ENCODE data around the gene CCL15. TPM values are rescaled to one million over a fixed set of nuclear protein-coding genes. Genes with fewer than 3 reads are reported as not detected.

Gene CCL15
- total and polyA plus RNA-seq, 4 experiments from 2014 or later, result not detected

Other genes starting within 250 kb of the CCL15 start
- gene GAS2L2, start 248.3 kb downstream of the CCL15 start, total RNA-seq, result under 1 TPM in 1 of 2 experiments, not detected in 1; 0.26 TPM
- under 1 TPM in 1 of 2 donors, not detected in 1; 0.13 TPM for gene GAS2L2, start 248.3 kb downstream of the CCL15 start, polyA plus RNA-seq
- gene C17orf50, start 240.7 kb downstream of the CCL15 start, total RNA-seq, result not detected
- gene C17orf50, start 240.7 kb downstream of the CCL15 start, polyA plus RNA-seq, result not detected
- gene MMP28, start 205.9 kb downstream of the CCL15 start, total RNA-seq, result under 1 TPM; 0.64 to 0.96 TPM
- under 1 TPM in 1 of 2 donors, not detected in 1; 0.23 TPM for gene MMP28, start 205.9 kb downstream of the CCL15 start, polyA plus RNA-seq
- 100 to 1,000 TPM; 232 to 242 TPM for gene TAF15, start 192.1 kb downstream of the CCL15 start, total RNA-seq
- 10 to 100 TPM; 11.2 to 29.7 TPM for gene TAF15, start 192.1 kb downstream of the CCL15 start, polyA plus RNA-seq
- 1 to 10 TPM; 2.2 to 2.6 TPM for gene HEATR9, start 132.7 kb downstream of the CCL15 start, total RNA-seq
- not detected for gene HEATR9, start 132.7 kb downstream of the CCL15 start, polyA plus RNA-seq
- gene CCL5, start 121.2 kb downstream of the CCL15 start, total RNA-seq, result 100 to 1,000 TPM; 279 to 309 TPM
- gene CCL5, start 121.2 kb downstream of the CCL15 start, polyA plus RNA-seq, result 100 to 1,000 TPM; 156 to 210 TPM
- 1 to 10 TPM in 1 of 2 experiments, under 1 TPM in 1; 0.87 to 1.9 TPM for gene RDM1, start 70.8 kb downstream of the CCL15 start, total RNA-seq
- gene RDM1, start 70.8 kb downstream of the CCL15 start, polyA plus RNA-seq, result under 1 TPM; 0.38 to 0.98 TPM
- not detected for gene LYZL6, start 57.8 kb downstream of the CCL15 start, total RNA-seq
- not detected for gene LYZL6, start 57.8 kb downstream of the CCL15 start, polyA plus RNA-seq
- gene CCL16, start 20.1 kb downstream of the CCL15 start, total RNA-seq, result not detected
- not detected for gene CCL16, start 20.1 kb downstream of the CCL15 start, polyA plus RNA-seq
- not detected for gene CCL14, start 14.8 kb downstream of the CCL15 start, total RNA-seq
- not detected for gene CCL14, start 14.8 kb downstream of the CCL15 start, polyA plus RNA-seq
- not detected for gene CCL23, start 16.4 kb upstream of the CCL15 start, total RNA-seq
- not detected for gene CCL23, start 16.4 kb upstream of the CCL15 start, polyA plus RNA-seq
- gene CCL18, start 62.7 kb upstream of the CCL15 start, total RNA-seq, result not detected
- not detected for gene CCL18, start 62.7 kb upstream of the CCL15 start, polyA plus RNA-seq
- 1 to 10 TPM; 3.2 to 4.2 TPM for gene CCL3, start 88.6 kb upstream of the CCL15 start, total RNA-seq
- not detected for gene CCL3, start 88.6 kb upstream of the CCL15 start, polyA plus RNA-seq
- 1 to 10 TPM; 1.1 TPM for gene CCL4, start 102.3 kb upstream of the CCL15 start, total RNA-seq
- gene CCL4, start 102.3 kb upstream of the CCL15 start, polyA plus RNA-seq, result 1 to 10 TPM; 1.2 to 1.3 TPM
- gene TBC1D3B, start 175.1 kb upstream of the CCL15 start, total RNA-seq, result 10 to 100 TPM; 11.5 to 18.0 TPM
- gene TBC1D3B, start 175.1 kb upstream of the CCL15 start, polyA plus RNA-seq, result not detected
- 1 to 10 TPM in 1 of 2 experiments, under 1 TPM in 1; 0.89 to 2.2 TPM for gene CCL3L1, start 195.2 kb upstream of the CCL15 start, total RNA-seq
- gene CCL3L1, start 195.2 kb upstream of the CCL15 start, polyA plus RNA-seq, result not detected
- 1 to 10 TPM in 1 of 2 experiments, not detected in 1; 1.1 TPM for gene CCL4L2, start 209.5 kb upstream of the CCL15 start, total RNA-seq
- gene CCL4L2, start 209.5 kb upstream of the CCL15 start, polyA plus RNA-seq, result not detected

All from CD4-positive, alpha-beta memory T cell (primary cell).